Transverse colon (tissue), 3 donors: ENCODE data around the gene STRAP.

ENCODE experiments used
- POLR2A ChIP-seq: fragments of 450-650 bp; IDR thresholded peaks from one replicate; pipeline ENCODE4 v1.6.1; 2016; ENCODE audit warnings: antibody characterized with exemption, mild to moderate bottlenecking, moderate library complexity
- TF ChIP-seq, protein P1 (sequence below), 5 experiments: fragments of 200-600 bp in 3 of 5; fragments of 450-650 bp in 2 of 5; sonication (generic) in 3 of 5; IDR thresholded peaks; 1 replicate in 2 of 5; 2 replicates in 3 of 5; pipeline ENCODE4 v1.5.1; 2016 to 2017; ENCODE audit warnings: antibody characterized with exemption in 5 of 5, inconsistent platforms in 3 of 5, mild to moderate bottlenecking in 2 of 5, moderate library complexity in 1 of 5

DNA sequence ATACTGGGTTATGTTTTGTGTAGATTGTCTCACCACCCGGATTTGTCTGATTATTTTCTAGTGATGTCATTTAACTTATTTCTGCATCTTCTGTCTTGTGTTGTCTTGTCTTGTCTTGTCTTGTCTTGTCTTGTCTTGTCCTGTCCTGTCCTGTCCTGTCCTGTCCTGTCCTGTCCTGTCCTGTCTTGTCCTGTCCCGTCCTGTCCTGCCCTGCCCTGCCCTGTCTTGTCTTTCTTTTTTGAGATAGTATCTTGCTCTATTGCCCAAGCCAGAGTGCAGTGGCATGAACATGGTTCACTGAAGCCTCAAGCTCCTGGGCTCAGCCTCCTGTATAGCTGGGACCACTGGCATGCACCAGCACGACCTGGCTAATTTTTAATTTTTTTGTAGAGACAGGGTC lies 54.6 kb downstream of the STRAP start:
- TF ChIP-seq, protein P1, sequence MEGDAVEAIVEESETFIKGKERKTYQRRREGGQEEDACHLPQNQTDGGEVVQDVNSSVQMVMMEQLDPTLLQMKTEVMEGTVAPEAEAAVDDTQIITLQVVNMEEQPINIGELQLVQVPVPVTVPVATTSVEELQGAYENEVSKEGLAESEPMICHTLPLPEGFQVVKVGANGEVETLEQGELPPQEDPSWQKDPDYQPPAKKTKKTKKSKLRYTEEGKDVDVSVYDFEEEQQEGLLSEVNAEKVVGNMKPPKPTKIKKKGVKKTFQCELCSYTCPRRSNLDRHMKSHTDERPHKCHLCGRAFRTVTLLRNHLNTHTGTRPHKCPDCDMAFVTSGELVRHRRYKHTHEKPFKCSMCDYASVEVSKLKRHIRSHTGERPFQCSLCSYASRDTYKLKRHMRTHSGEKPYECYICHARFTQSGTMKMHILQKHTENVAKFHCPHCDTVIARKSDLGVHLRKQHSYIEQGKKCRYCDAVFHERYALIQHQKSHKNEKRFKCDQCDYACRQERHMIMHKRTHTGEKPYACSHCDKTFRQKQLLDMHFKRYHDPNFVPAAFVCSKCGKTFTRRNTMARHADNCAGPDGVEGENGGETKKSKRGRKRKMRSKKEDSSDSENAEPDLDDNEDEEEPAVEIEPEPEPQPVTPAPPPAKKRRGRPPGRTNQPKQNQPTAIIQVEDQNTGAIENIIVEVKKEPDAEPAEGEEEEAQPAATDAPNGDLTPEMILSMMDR (IDR thresholded peaks at IDR 0.05), result no peak
- TF ChIP-seq POLR2A, result no peak
